GM23338 (cell line): Measurements from ENCODE around the gene RTN4RL2. TPM values are rescaled to one million over a fixed set of nuclear protein-coding genes. Genes with fewer than 3 reads are reported as not detected.

Source experiments
- ATAC-seq: fragments of 200-7000 bp; cut with Tn5 transposase; 3 replicates; pipeline ENCODE4 v1.9.1; 2020
- DNase-seq: peaks from one replicate; pipeline ENCODE4 v3.0.0-alpha.2; 2015; ENCODE audit warnings: low spot score
- H2AFZ ChIP-seq: fragments of 200-600 bp; sonication (generic); 2 replicates; pipeline ENCODE4 v1.8.0; 2016; ENCODE audit warnings: antibody characterized with exemption, mild to moderate bottlenecking, moderate library complexity
- H3F3A ChIP-seq: fragments of 200-600 bp; sonication (generic); replicated peaks from 2 replicates; pipeline ENCODE4 v1.8.0; 2017; ENCODE audit warnings: antibody characterized with exemption, mixed run types, low read depth
- H3K27ac ChIP-seq: fragments of 200-600 bp; sonication (generic); 2 replicates; pipeline ENCODE4 v1.6.1; 2016; ENCODE audit warnings: low read depth
- H3K27me3 ChIP-seq: fragments of 200-600 bp; sonication (generic); 2 replicates; pipeline ENCODE4 v1.8.0; 2016; ENCODE audit warnings: mild to moderate bottlenecking, mixed run types, moderate library complexity; ENCODE audit not compliant: insufficient read depth
- H3K36me3 ChIP-seq: fragments of 200-600 bp; sonication (generic); 2 replicates; pipeline ENCODE4 v1.8.0; 2016; ENCODE audit warnings: mild to moderate bottlenecking; ENCODE audit not compliant: insufficient read depth
- H3K4me1 ChIP-seq: fragments of 200-600 bp; sonication (generic); 2 replicates; pipeline ENCODE4 v1.8.0; 2016; ENCODE audit warnings: mild to moderate bottlenecking, moderate library complexity; ENCODE audit not compliant: insufficient read depth
- H3K4me2 ChIP-seq: fragments of 200-600 bp; sonication (generic); 2 replicates; pipeline ENCODE4 v1.7.1; 2017; ENCODE audit warnings: mixed run types
- H3K4me3 ChIP-seq: fragments of 200-600 bp; sonication (generic); 2 replicates; pipeline ENCODE4 v1.6.1; 2016; ENCODE audit warnings: mixed run types
- H3K79me2 ChIP-seq: fragments of 200-600 bp; sonication (generic); replicated peaks from 2 replicates; pipeline ENCODE4 v1.8.0; 2017; ENCODE audit warnings: mild to moderate bottlenecking; ENCODE audit not compliant: insufficient read depth
- H3K9me2 ChIP-seq: fragments of 200-600 bp; sonication (generic); 2 replicates; pipeline ENCODE4 v1.8.0; 2017; ENCODE audit not compliant: insufficient read depth
- H4K20me1 ChIP-seq: fragments of 200-600 bp; sonication (generic); replicated peaks from 2 replicates; pipeline ENCODE4 v1.8.0; 2017; ENCODE audit warnings: mild to moderate bottlenecking; ENCODE audit not compliant: insufficient read depth
- H3K27ac Mint-ChIP-seq: 2 replicates; pipeline ENCODE4 v1.8.0; 2020; ENCODE audit warnings: inconsistent platforms, mild to moderate bottlenecking, moderate library complexity, mixed read lengths
- H3K27me3 Mint-ChIP-seq: 3 replicates; pipeline ENCODE4 v1.8.0; 2022; ENCODE audit warnings: low read depth, mild to moderate bottlenecking, moderate library complexity, mixed read lengths, inconsistent platforms; ENCODE audit not compliant: insufficient read depth, poor library complexity
- H3K36me3 Mint-ChIP-seq: 3 replicates; pipeline ENCODE4 v1.8.0; 2021; ENCODE audit warnings: low read depth, mild to moderate bottlenecking, inconsistent platforms, moderate library complexity, mixed read lengths
- H3K4me1 Mint-ChIP-seq: 3 replicates; pipeline ENCODE4 v1.8.0; 2020; ENCODE audit warnings: mild to moderate bottlenecking, inconsistent platforms, mixed read lengths
- H3K4me3 Mint-ChIP-seq: 3 replicates; pipeline ENCODE4 v1.8.0; 2021; ENCODE audit warnings: moderate library complexity, mild to moderate bottlenecking, inconsistent platforms, mixed read lengths
- H3K9me3 Mint-ChIP-seq: 3 replicates; pipeline ENCODE4 v1.8.0; 2020; ENCODE audit warnings: moderate library complexity, mild to moderate bottlenecking, inconsistent platforms, mixed read lengths
- EZH2phosphoT487 ChIP-seq: fragments of 200-600 bp; sonication (generic); IDR thresholded peaks from one replicate; pipeline ENCODE4 v1.8.1; 2018; ENCODE audit warnings: antibody characterized with exemption; ENCODE audit not compliant: unreplicated experiment
- NANOG ChIP-seq: IDR thresholded peaks from 2 replicates; pipeline ENCODE4 v1.6.1; 2016; ENCODE audit warnings: antibody characterized with exemption, borderline replicate concordance
- POLR2AphosphoS5 ChIP-seq: IDR thresholded peaks from 2 replicates; pipeline ENCODE4 v1.6.1; 2016; ENCODE audit warnings: antibody characterized with exemption, low read depth
- polyA plus RNA-seq: library from polyadenylated mRNA; unstranded; fragments of >200 nt; fragmentation: Nextera tagmentation; extraction: Ambion mirVana; gene quantifications from 2 replicates; pipeline ENCODE4 v1.2.1, GENCODE V29; 2016
- total RNA-seq: library from RNA; depleted of rRNA; stranded (reverse); fragments of >200 nt; shearing (Covaris generic); gene quantifications from 2 replicates; pipeline ENCODE4 v1.2.3, GENCODE V29; 2014
- TF ChIP-seq, protein P1 (sequence below): IDR thresholded peaks from one replicate; pipeline ENCODE4 v1.6.1; 2018; ENCODE audit warnings: antibody characterized with exemption; ENCODE audit not compliant: unreplicated experiment
- TF ChIP-seq, protein P2 (sequence below): fragments of 250-450 bp; sonication (Bioruptor Pico); IDR thresholded peaks from 2 replicates; pipeline ENCODE4 v1.5.0; 2020; ENCODE audit warnings: mild to moderate bottlenecking, moderate library complexity
- TF ChIP-seq, protein P3 (sequence below): IDR thresholded peaks from 2 replicates; pipeline ENCODE4 v1.6.1; 2016; ENCODE audit warnings: antibody characterized with exemption

The RTN4RL2 gene
- total and polyA plus RNA-seq, 2 experiments from 2014 or later: 13.9 to 15.9 TPM

DNA sequence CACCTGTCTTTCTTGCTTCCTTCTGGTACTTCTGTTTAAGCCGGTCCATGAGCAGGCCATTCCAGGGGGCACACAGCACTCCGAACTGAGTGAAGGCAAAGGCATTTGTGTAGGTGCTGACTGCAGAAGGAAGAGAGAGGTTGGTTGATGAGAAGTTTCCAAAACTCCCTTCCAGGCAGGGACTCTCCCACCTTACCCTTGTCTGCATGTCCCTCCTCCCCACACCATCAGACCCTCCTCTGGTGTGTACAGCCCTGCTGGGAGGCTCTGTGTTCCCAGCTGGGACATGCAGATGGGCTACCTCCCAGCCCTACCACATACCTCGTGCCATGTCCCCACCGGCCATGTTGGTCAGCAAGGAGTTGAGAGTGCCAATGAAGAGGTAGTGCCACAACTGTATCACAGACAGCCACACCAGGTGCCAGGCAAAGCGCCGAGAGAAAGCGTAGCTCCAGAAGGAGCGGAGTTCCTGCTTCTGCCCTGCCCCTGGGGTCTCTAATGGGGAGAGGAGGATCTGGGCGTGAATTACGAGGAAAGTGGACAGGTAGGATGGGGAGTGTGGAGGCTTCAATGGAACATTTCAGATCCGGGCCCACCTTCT lies 45.6 kb upstream of the RTN4RL2 start:
- H3K4me3 Mint-ChIP-seq: no peak overlapping the region
- TF ChIP-seq POLR2AphosphoS5: no peak
- no peak for TF ChIP-seq NANOG
- TF ChIP-seq, protein P1, sequence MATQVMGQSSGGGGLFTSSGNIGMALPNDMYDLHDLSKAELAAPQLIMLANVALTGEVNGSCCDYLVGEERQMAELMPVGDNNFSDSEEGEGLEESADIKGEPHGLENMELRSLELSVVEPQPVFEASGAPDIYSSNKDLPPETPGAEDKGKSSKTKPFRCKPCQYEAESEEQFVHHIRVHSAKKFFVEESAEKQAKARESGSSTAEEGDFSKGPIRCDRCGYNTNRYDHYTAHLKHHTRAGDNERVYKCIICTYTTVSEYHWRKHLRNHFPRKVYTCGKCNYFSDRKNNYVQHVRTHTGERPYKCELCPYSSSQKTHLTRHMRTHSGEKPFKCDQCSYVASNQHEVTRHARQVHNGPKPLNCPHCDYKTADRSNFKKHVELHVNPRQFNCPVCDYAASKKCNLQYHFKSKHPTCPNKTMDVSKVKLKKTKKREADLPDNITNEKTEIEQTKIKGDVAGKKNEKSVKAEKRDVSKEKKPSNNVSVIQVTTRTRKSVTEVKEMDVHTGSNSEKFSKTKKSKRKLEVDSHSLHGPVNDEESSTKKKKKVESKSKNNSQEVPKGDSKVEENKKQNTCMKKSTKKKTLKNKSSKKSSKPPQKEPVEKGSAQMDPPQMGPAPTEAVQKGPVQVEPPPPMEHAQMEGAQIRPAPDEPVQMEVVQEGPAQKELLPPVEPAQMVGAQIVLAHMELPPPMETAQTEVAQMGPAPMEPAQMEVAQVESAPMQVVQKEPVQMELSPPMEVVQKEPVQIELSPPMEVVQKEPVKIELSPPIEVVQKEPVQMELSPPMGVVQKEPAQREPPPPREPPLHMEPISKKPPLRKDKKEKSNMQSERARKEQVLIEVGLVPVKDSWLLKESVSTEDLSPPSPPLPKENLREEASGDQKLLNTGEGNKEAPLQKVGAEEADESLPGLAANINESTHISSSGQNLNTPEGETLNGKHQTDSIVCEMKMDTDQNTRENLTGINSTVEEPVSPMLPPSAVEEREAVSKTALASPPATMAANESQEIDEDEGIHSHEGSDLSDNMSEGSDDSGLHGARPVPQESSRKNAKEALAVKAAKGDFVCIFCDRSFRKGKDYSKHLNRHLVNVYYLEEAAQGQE: no peak
- TF ChIP-seq, protein P2, sequence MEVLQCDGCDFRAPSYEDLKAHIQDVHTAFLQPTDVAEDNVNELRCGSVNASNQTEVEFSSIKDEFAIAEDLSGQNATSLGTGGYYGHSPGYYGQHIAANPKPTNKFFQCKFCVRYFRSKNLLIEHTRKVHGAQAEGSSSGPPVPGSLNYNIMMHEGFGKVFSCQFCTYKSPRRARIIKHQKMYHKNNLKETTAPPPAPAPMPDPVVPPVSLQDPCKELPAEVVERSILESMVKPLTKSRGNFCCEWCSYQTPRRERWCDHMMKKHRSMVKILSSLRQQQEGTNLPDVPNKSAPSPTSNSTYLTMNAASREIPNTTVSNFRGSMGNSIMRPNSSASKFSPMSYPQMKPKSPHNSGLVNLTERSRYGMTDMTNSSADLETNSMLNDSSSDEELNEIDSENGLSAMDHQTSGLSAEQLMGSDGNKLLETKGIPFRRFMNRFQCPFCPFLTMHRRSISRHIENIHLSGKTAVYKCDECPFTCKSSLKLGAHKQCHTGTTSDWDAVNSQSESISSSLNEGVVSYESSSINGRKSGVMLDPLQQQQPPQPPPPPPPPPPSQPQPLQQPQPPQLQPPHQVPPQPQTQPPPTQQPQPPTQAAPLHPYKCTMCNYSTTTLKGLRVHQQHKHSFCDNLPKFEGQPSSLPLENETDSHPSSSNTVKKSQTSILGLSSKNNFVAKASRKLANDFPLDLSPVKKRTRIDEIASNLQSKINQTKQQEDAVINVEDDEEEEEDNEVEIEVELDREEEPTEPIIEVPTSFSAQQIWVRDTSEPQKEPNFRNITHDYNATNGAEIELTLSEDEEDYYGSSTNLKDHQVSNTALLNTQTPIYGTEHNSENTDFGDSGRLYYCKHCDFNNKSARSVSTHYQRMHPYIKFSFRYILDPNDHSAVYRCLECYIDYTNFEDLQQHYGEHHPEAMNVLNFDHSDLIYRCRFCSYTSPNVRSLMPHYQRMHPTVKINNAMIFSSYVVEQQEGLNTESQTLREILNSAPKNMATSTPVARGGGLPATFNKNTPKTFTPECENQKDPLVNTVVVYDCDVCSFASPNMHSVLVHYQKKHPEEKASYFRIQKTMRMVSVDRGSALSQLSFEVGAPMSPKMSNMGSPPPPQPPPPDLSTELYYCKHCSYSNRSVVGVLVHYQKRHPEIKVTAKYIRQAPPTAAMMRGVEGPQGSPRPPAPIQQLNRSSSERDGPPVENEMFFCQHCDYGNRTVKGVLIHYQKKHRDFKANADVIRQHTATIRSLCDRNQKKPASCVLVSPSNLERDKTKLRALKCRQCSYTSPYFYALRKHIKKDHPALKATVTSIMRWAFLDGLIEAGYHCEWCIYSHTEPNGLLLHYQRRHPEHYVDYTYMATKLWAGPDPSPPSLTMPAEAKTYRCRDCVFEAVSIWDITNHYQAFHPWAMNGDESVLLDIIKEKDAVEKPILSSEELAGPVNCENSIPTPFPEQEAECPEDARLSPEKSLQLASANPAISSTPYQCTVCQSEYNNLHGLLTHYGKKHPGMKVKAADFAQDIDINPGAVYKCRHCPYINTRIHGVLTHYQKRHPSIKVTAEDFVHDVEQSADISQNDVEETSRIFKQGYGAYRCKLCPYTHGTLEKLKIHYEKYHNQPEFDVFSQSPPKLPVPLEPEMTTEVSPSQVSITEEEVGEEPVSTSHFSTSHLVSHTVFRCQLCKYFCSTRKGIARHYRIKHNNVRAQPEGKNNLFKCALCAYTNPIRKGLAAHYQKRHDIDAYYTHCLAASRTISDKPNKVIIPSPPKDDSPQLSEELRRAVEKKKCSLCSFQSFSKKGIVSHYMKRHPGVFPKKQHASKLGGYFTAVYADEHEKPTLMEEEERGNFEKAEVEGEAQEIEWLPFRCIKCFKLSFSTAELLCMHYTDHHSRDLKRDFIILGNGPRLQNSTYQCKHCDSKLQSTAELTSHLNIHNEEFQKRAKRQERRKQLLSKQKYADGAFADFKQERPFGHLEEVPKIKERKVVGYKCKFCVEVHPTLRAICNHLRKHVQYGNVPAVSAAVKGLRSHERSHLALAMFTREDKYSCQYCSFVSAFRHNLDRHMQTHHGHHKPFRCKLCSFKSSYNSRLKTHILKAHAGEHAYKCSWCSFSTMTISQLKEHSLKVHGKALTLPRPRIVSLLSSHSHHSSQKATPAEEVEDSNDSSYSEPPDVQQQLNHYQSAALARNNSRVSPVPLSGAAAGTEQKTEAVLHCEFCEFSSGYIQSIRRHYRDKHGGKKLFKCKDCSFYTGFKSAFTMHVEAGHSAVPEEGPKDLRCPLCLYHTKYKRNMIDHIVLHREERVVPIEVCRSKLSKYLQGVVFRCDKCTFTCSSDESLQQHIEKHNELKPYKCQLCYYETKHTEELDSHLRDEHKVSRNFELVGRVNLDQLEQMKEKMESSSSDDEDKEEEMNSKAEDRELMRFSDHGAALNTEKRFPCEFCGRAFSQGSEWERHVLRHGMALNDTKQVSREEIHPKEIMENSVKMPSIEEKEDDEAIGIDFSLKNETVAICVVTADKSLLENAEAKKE (CRISPR knock-in tag): no peak
- TF ChIP-seq EZH2phosphoT487: no peak
- TF ChIP-seq, protein P3, sequence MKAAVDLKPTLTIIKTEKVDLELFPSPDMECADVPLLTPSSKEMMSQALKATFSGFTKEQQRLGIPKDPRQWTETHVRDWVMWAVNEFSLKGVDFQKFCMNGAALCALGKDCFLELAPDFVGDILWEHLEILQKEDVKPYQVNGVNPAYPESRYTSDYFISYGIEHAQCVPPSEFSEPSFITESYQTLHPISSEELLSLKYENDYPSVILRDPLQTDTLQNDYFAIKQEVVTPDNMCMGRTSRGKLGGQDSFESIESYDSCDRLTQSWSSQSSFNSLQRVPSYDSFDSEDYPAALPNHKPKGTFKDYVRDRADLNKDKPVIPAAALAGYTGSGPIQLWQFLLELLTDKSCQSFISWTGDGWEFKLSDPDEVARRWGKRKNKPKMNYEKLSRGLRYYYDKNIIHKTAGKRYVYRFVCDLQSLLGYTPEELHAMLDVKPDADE: no peak
- Histone ChIP-seq H2AFZ (no peak overlapping the region), H3K27ac (no peak overlapping the region), H3K27me3 (no peaks in the 10 kb centered on the region), H3K9me2 (no peaks in the 10 kb centered on the region), H3K36me3 (peaks cover 25% of the 10 kb centered on the region), H3K79me2 (no peaks in the 10 kb centered on the region), H3F3A (no peaks in the 10 kb centered on the region), H3K4me3 (no peak overlapping the region), H3K4me1 (no peaks in the 10 kb centered on the region), H4K20me1 (peaks cover 4% of the 10 kb centered on the region), H3K4me2 (no peak overlapping the region)
- H3K27ac Mint-ChIP-seq: no peak overlapping the region
- DNase-seq: no peak
- no peak for ATAC-seq
- no peaks in the 10 kb centered on the region for H3K9me3 Mint-ChIP-seq
- peaks cover 10% of the 10 kb centered on the region for H3K4me1 Mint-ChIP-seq
- no peaks in the 10 kb centered on the region for H3K27me3 Mint-ChIP-seq
- peaks cover 77% of the 10 kb centered on the region for H3K36me3 Mint-ChIP-seq
